Mesenchymal stem cell (in vitro differentiated cells and primary cell): ENCODE data around the gene FOXF1.

Source experiments
- DNase-seq: peaks from one replicate; pipeline ENCODE4 v3.0.0-alpha.2; 2013
- H2AFZ ChIP-seq: one replicate; pipeline ENCODE4 v1.6.1; 2013; ENCODE audit warnings: low read depth, mild to moderate bottlenecking, control low read depth, inconsistent platforms, low read length, moderate library complexity
- H2AK5ac ChIP-seq: 2 replicates; pipeline ENCODE4 v1.6.1; 2013; ENCODE audit warnings: low read length, moderate library complexity, mild to moderate bottlenecking, inconsistent platforms; ENCODE audit not compliant: severe bottlenecking
- H2BK120ac ChIP-seq: one replicate; pipeline ENCODE4 v1.6.1; 2013; ENCODE audit warnings: low read depth, mild to moderate bottlenecking, inconsistent platforms, low read length, moderate library complexity
- H2BK12ac ChIP-seq, 2 experiments: one replicate each; pipeline ENCODE4 v1.6.1; 2013; ENCODE audit warnings: inconsistent platforms in 2 of 2, low read length in 2 of 2, mild to moderate bottlenecking in 2 of 2, moderate library complexity in 2 of 2, control low read depth in 1 of 2
- H2BK15ac ChIP-seq: one replicate; pipeline ENCODE4 v1.6.1; 2013; ENCODE audit warnings: mild to moderate bottlenecking, low read depth, inconsistent platforms; ENCODE audit not compliant: poor library complexity, severe bottlenecking
- H2BK5ac ChIP-seq: 2 replicates; pipeline ENCODE4 v1.6.1; 2013; ENCODE audit warnings: low read depth, mild to moderate bottlenecking, low read length, control low read depth, inconsistent platforms; ENCODE audit not compliant: poor library complexity, severe bottlenecking
- H3K14ac ChIP-seq, 2 experiments: one replicate each; pipeline ENCODE4 v1.6.1; 2013; ENCODE audit warnings: inconsistent platforms in 2 of 2, low read length in 2 of 2, control low read depth in 1 of 2, mild to moderate bottlenecking in 1 of 2, moderate library complexity in 1 of 2
- H3K18ac ChIP-seq, 2 experiments: one replicate each; pipeline ENCODE4 v1.6.1; 2013; ENCODE audit warnings: inconsistent platforms in 2 of 2, low read length in 2 of 2, control low read depth in 1 of 2, low read depth in 1 of 2, mild to moderate bottlenecking in 1 of 2
- H3K23ac ChIP-seq, 2 experiments: one replicate each; pipeline ENCODE4 v1.6.1; 2013; ENCODE audit warnings: inconsistent platforms in 2 of 2, low read length in 2 of 2, mild to moderate bottlenecking in 2 of 2, moderate library complexity in 2 of 2, control low read depth in 1 of 2
- H3K27ac ChIP-seq: 2 replicates; pipeline ENCODE4 v1.5.1; 2013; ENCODE audit warnings: mild to moderate bottlenecking, moderate library complexity, low read length, control low read depth, inconsistent platforms; ENCODE audit not compliant: poor library complexity, severe bottlenecking
- H3K27me3 ChIP-seq, 2 experiments: 2 replicates each; pipeline versions ENCODE4 v1.6.1 to v1.7.0; 2013; ENCODE audit warnings: low read length in 2 of 2, mild to moderate bottlenecking in 2 of 2, moderate library complexity in 2 of 2, control low read depth in 1 of 2, inconsistent platforms in 1 of 2; ENCODE audit not compliant: control insufficient read depth in 1 of 2, insufficient read depth in 1 of 2
- H3K36me3 ChIP-seq, 2 experiments: 2 replicates each; pipeline versions ENCODE4 v1.6.1 to v1.7.0; 2013; ENCODE audit warnings: low read length in 2 of 2, control low read depth in 1 of 2, inconsistent platforms in 1 of 2, low read depth in 1 of 2, mild to moderate bottlenecking in 1 of 2; ENCODE audit not compliant: insufficient read depth in 2 of 2, control insufficient read depth in 1 of 2
- H3K4ac ChIP-seq, 2 experiments: one replicate each; pipeline ENCODE4 v1.6.1; 2013; ENCODE audit warnings: inconsistent platforms in 2 of 2, low read length in 2 of 2, mild to moderate bottlenecking in 2 of 2, moderate library complexity in 2 of 2, control low read depth in 1 of 2, low read depth in 1 of 2
- H3K4me1 ChIP-seq: 2 replicates; pipeline ENCODE4 v1.6.1; 2013; ENCODE audit warnings: low read depth, low read length, control low read depth; ENCODE audit not compliant: control insufficient read depth, insufficient read depth
- H3K4me2 ChIP-seq: 2 replicates; pipeline ENCODE4 v1.6.1; 2013; ENCODE audit warnings: low read length, mild to moderate bottlenecking, inconsistent platforms; ENCODE audit not compliant: poor library complexity, severe bottlenecking
- H3K4me3 ChIP-seq, 2 experiments: 2 replicates each; pipeline versions ENCODE4 v1.5.1 to v1.7.0; 2013; ENCODE audit warnings: low read length in 2 of 2, mild to moderate bottlenecking in 2 of 2, control low read depth in 1 of 2, low read depth in 1 of 2; ENCODE audit not compliant: insufficient read depth in 1 of 2
- H3K79me1 ChIP-seq: replicated peaks from 2 replicates; pipeline ENCODE4 v1.6.1; 2013; ENCODE audit warnings: mild to moderate bottlenecking, control low read depth, low read length, inconsistent platforms; ENCODE audit not compliant: poor library complexity, severe bottlenecking
- H3K9ac ChIP-seq: 2 replicates; pipeline ENCODE4 v1.7.0; 2013; ENCODE audit warnings: mild to moderate bottlenecking, low read length, moderate library complexity
- H3K9me3 ChIP-seq: 2 replicates; pipeline ENCODE4 v1.7.0; 2013; ENCODE audit warnings: mild to moderate bottlenecking, low read length; ENCODE audit not compliant: control insufficient read depth
- H4K8ac ChIP-seq: one replicate; pipeline ENCODE4 v1.6.1; 2013; ENCODE audit warnings: inconsistent platforms, mild to moderate bottlenecking, low read length, moderate library complexity
- H4K91ac ChIP-seq: one replicate; pipeline ENCODE4 v1.6.1; 2013; ENCODE audit warnings: mild to moderate bottlenecking, low read length, inconsistent platforms
- WGBS: methylation state at CpG from one replicate; pipeline ENCODE4 v1.1.7; 2013; ENCODE audit warnings: mixed read lengths; 5-methylcytosine and 5-hydroxymethylcytosine counted together

FOXF1 gene

GRCh38 chr16:86504315-86505184 lies 5.8 kb upstream of the FOXF1 start:
- Histone ChIP-seq H2BK5ac (no peak overlapping the region), H3K23ac (peak overlapping the region in 1 of 2 experiments; percentile 78), H3K4ac (peak overlapping the region; percentile 81 to 84), H3K27ac (no peak overlapping the region), H4K8ac (peak overlapping the region; percentile 63), H3K79me1 (no peaks in the 10 kb centered on the region), H3K4me3 (no peak overlapping the region), H2AFZ (no peak overlapping the region), H3K4me2 (no peak overlapping the region), H2BK12ac (peak overlapping the region; percentile 34 to 83), H2AK5ac (no peak overlapping the region), H3K9me3 (no peaks in the 10 kb centered on the region), H3K27me3 (peaks cover 92 to 94% of the 10 kb centered on the region in 2 experiments), H3K18ac (peak overlapping the region; percentile 97 to 98), H4K91ac (peak overlapping the region; percentile 85), H3K36me3 (no peaks in the 10 kb centered on the region), H3K14ac (peak overlapping the region in 1 of 2 experiments; percentile 91), H3K4me1 (peaks cover 25% of the 10 kb centered on the region), H2BK15ac (peak overlapping the region; percentile 17), H3K9ac (no peak overlapping the region), H2BK120ac (peak overlapping the region; percentile 82)
- WGBS, result 43% methylated on average over 27 of the region's 27 CpGs
- peak; percentile 79 for DNase-seq

- peak overlapping the region; percentile 76 to 91 for H3K14ac ChIP-seq
- H2AFZ ChIP-seq, result no peak overlapping the region
- H3K9ac ChIP-seq, result no peak overlapping the region
- H3K36me3 ChIP-seq, result no peaks in the 10 kb centered on the region
- 2% methylated on average over 39 of the region's 67 CpGs for WGBS
- H2BK5ac ChIP-seq, result no peak overlapping the region
- H3K79me1 ChIP-seq, result no peaks in the 10 kb centered on the region
- H3K4me3 ChIP-seq, result peak overlapping the region in 1 of 2 experiments; percentile 29
- peaks cover 84 to 87% of the 10 kb centered on the region in 2 experiments for H3K27me3 ChIP-seq
- H2BK12ac ChIP-seq, result peak overlapping the region; percentile 18 to 70
- H4K91ac ChIP-seq, result peak overlapping the region; percentile 95
- no peak overlapping the region for H3K27ac ChIP-seq
- H2BK120ac ChIP-seq, result peak overlapping the region; percentile 97
- no peak overlapping the region for H3K23ac ChIP-seq
- peak overlapping the region; percentile 95 for H2BK15ac ChIP-seq
- H3K4ac ChIP-seq, result peak overlapping the region; percentile 81 to 85
- no peak overlapping the region for H3K4me2 ChIP-seq
- peak; percentile 58 for DNase-seq
- peak overlapping the region; percentile 92 for H4K8ac ChIP-seq
- no peak overlapping the region for H2AK5ac ChIP-seq
- H3K9me3 ChIP-seq, result no peaks in the 10 kb centered on the region
- H3K18ac ChIP-seq, result peak overlapping the region; percentile 97 to 98
- peaks cover 32% of the 10 kb centered on the region for H3K4me1 ChIP-seq
Observed at GRCh38 chr16:86505185-86505898, 5.0 kb upstream of the FOXF1 start.

DNA sequence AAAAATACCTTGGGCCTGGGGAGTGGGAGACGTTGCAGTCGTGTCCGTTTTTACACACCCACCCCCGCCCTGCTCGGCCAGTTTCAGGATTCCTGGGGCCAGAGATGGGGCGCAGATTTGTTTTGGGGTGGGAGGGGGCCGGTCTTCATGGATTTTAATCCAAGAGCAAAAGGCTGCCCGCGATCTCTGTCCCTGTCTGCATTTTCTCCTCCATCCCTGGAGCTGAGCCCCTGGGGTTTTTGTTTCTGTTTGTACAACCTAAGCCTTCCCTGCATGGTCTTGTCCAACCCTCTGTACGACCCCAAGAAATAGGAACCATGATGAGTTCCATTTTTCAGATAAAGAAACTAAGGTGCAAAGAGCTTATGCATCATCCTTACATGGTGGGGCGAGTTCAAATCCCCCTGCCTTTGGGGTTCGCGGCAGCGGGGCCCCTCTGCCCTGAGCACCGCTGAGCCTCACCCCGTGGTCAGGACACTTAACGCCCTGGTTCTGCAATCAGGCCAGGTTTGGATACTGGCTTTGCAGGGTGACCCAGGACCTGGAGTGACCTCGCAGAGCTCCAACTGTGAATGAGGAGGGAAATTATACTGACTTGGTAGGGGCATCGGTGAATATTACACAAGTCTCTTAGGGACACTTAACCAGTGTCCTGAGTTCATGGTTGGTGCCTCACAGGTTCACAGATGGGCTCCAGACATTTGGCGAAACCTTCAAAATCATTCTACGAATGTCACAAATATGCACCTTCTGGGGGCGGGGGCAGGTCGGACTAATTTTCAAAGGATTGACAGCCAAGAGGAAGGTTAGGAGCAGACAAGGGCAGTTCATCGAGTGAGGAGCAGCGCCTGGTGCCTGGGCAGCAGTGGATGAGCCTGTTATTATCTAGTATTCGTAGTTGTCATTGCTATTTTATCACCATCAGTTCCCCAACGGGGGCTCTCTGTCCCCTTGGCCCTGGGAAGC lies 4.1 kb upstream of the FOXF1 start:
- H3K4me1 ChIP-seq, result peaks cover 39% of the 10 kb centered on the region
- H2BK5ac ChIP-seq, result no peak overlapping the region
- DNase-seq, result peak; percentile 47
- peak overlapping the region; percentile 99 for H4K91ac ChIP-seq
- H4K8ac ChIP-seq, result peak overlapping the region; percentile 79
- peaks cover 80 to 85% of the 10 kb centered on the region in 2 experiments for H3K27me3 ChIP-seq
- no peak overlapping the region for H3K9ac ChIP-seq
- no peaks in the 10 kb centered on the region for H3K36me3 ChIP-seq
- peak overlapping the region; percentile 98 for H2BK120ac ChIP-seq
- peak overlapping the region; percentile 92 to 99 for H3K4ac ChIP-seq
- H2BK15ac ChIP-seq, result peak overlapping the region; percentile 62
- no peak overlapping the region for H3K27ac ChIP-seq
- peak overlapping the region; percentile 51 to 68 for H3K23ac ChIP-seq
- H3K18ac ChIP-seq, result peak overlapping the region; percentile 98 to 100
- H3K4me3 ChIP-seq, result no peak overlapping the region
- peak overlapping the region; percentile 76 to 99 for H3K14ac ChIP-seq
- no peaks in the 10 kb centered on the region for H3K79me1 ChIP-seq
- WGBS, result 16% methylated on average over 23 of the region's 27 CpGs
- H2AK5ac ChIP-seq, result no peak overlapping the region
- no peaks in the 10 kb centered on the region for H3K9me3 ChIP-seq
- no peak overlapping the region for H2AFZ ChIP-seq
- no peak overlapping the region for H3K4me2 ChIP-seq
- peak overlapping the region; percentile 76 to 89 for H2BK12ac ChIP-seq
